ENCODE measurements around the gene PLET1.

PLET1 gene

DNA sequence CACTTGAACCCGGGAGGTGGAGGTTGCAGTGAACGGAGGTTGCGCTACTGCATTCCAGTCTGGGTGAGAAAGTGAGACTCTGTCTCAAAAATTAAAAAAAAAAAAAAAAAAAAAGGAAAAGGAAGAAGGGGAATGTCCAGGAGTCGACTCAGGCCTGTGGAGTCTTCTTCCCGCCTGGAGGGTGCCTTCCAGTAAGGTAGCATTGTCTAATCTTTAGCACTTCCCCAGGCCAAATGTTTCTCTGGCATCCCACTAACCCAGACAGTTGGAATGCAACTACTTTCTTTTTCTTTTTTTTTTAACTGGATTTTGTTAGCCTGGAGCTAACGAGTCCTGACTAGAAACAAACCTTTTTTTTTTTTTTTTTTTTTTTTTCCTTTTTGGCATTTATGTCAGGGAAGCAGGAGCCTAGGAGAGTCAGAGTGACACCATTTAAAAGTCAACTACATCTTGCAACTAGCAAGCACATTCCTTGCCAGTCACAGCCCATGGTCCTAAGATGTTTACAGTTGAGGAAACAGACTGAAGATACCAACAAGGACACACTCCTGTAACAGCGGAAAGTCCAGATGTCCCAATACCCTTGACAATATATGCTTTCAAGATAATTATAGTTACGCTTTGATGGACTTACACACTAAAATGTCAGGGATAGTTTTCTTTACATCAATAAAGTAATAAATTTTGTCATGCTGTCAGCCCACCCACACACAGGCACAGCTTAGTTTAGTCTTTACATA, 10.6 kb downstream of the PLET1 start:
- DNase-seq, result no peak
- intact Hi-C loops (cut with DNase I), result no loop called here

DNA sequence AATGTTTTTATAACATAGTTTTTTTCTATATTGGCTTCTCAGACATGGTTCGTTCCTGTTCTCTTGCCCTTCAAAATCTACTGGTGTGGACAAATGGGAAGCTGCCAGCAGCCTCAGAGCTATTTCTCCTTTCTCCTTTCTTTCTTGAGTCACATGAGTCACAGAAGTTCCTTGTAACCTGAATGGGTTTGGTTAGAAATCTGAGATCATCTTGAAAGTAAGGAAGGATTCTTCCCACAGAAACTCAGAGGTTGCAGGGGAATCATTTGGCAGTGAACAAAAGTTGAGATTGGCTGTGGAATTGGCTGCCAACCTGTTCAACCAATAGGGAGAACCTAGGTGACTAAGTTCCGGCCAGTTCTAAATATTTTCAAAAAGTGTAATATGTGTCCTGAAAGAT, 12.5 kb downstream of the PLET1 start:
- intact Hi-C loops (cut with DNase I), result no loop called here
- DNase-seq, result no peak

DNA sequence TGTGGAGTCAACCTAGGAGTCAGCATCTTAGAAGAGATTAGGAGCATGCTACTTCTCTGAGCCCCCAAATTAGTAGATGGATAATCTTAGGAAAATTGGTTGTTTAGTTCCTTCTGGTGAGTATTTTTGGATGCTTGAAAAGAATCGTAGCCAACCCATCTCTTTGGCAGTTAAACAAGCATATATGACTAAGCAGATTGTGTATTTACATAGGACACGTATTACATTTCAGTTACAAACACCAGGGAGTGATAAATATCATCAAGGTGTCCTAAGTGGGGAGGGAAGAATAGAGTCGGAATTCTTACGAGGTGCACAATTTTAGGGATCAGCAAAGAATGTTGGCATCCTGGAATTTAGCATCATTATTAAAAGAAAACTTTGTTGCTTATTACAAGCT, 13.5 kb downstream of the PLET1 start:
- DNase-seq, result no peak
- intact Hi-C loops (cut with DNase I), result no loop called here

DNA sequence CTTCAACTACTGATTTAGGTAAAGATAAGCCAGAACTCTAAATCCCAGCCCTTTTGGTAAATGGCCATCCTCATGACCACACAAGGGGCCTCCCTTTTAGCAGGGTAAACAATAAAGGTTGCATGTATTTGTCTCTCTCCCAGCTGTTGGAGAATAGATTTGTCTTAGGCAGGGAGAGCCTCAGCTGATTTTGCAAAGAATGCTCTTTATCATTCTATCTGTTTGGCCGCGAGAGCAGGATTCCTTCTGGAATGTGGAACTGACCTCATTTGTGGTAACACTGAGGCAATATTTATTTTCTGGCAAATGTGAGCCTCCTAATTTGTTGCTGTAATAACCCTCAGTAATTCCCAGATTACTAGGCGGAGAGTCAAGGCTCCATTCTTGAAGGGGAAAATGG, 19.2 kb downstream of the PLET1 start:
- intact Hi-C loops (cut with DNase I), result no loop called here
- DNase-seq, result no peak

- no peak for DNase-seq
- intact Hi-C loops (cut with DNase I), result no loop called here
Measured at GRCh38 chr11:112238041-112238440, 22.6 kb downstream of the PLET1 start.

DNA sequence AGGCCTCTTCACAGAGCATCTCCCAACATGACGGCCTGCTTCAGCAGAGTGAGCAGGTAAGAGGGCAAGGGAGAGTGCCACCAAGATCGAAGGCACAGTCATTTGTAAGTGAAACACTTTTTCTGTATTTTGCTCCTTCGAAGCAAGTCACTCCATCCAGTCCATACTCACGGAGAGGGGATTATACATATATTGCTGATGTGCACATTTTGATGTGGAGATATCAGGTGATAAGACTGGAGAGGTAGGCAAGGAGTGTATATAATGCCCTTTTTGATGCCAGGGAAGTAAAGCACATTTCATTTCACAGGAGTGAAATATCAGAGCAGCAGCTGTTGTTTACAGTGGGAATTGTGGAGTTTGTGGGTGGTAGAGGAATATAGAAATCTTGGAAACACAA, 23.2 kb downstream of the PLET1 start:
- no peak for DNase-seq
- intact Hi-C loops (cut with DNase I), result no loop called here

DNA sequence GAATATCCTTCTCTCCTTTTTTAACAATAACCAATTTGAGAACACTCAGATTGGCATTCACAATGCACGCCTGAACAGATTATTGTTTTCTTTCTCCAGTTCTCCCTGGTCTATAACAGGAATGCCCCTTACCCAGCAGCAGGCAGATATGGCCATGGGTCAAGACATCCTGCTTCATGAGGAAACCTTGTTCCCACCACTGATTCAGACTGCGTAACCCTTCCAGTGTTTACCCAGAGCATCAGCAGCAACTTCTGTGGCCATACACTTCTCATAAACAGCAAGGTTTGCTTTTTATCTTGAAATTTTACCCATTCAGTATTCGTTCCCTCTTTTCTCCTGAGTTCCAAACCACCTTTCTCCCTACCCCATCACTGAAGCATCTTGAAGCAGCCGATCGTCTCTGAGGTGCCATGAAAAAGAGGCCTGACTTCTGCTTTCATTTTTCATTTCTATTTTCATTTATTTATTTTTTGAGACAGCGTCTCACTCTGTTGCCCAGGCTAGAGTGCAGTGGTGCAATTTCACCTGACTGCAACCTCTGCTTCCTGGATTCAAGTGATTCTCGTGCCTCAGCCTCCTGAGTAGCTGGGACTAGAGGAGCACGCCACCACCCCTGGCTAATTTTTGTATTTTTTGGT, 24.8 kb downstream of the PLET1 start:
- no peak for DNase-seq
- intact Hi-C loops (cut with DNase I), result no loop called here

DNA sequence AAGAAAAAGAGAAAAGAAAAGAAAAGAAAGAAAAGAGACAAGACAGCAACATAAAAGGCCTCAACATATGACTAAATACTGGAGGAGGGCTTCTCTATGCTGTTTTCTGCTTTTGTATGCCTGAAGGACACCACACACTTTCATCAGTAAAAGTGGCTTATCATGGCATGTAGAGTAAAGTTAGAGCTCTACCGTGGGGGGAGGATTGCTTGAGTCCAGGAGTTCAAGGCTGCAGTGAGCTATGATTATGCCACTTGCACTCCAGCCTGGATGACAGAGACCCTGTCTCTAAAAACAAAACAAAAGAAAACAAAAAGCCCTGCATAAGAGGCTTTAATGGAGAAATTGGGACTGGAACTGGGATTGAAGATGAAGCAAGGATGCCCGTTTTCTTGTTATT, 28.7 kb downstream of the PLET1 start:
- DNase-seq, result no peak
- intact Hi-C loops (cut with DNase I), result no loop called here

- DNase-seq, result no peak
- intact Hi-C loops (cut with DNase I), result no loop called here
Measured at GRCh38 chr11:112229746-112230433, 30.8 kb downstream of the PLET1 start.

DNA sequence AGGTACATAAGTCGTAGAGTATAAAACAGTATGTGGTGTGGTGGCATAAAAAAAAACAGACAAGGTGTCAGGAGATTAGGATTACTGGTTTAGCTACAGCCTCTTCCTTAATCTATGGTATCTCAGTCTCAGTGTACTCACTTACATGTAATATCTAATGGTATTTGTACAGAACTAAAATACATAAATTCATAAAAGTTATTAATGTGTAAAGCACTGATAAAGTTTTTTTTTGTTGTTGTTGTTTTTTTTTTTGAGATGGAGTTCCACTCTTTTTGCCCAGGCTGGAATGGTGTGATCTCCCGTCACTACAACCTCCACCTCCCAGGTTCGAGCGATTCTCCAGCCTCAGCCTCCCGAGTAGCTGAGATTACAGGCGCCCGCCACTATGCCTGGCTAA, 31.5 kb downstream of the PLET1 start:
- intact Hi-C loops (cut with DNase I), result no loop called here
- no peak for DNase-seq

- DNase-seq, result no peak
- intact Hi-C loops (cut with DNase I), result no loop called here
Measured at GRCh38 chr11:112228706-112229105, 32.0 kb downstream of the PLET1 start.

GRCh38 chr11:112227471-112227870, 33.2 kb downstream of the PLET1 start:
- intact Hi-C loops (cut with DNase I), result loop anchor here (2.0 kb wide), 1 partner anchor 53 kb away; no protein-coding TSS in a partner anchor
- DNase-seq, result peak in 1 of 10 donors; percentile 36

DNA sequence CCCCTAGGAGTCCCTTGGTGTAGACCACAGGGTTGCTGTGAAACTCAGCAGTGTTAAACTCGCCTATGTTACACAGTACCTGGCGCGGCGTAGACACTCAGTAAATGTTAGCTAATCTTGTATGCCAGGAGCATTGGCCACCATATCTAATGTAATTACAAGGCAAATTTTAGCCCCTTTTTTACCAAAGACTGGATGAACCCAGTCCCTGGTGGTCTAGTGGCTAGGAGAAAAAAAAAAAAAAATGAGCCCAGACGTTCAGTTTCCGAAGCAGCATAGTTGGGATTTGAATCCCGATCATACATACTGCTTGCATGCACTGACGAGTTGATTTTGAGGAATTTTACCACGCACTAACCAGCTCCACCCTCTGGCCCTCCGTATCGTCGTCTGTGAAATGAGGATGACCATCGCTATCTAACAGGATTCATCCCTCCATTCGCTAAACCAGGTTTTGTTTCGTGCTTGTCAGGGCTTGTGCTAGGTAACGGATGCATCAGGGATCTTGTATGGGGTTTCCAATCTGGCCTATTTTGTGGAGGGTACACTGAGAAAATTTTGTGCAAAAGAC, 33.7 kb downstream of the PLET1 start:
- DNase-seq, result peak in 2 of 10 donors; percentile 57 to 66
- intact Hi-C loops (cut with DNase I), result loop anchor here (2.0 kb wide), 1 partner anchor 54 kb away; no protein-coding TSS in a partner anchor

DNA sequence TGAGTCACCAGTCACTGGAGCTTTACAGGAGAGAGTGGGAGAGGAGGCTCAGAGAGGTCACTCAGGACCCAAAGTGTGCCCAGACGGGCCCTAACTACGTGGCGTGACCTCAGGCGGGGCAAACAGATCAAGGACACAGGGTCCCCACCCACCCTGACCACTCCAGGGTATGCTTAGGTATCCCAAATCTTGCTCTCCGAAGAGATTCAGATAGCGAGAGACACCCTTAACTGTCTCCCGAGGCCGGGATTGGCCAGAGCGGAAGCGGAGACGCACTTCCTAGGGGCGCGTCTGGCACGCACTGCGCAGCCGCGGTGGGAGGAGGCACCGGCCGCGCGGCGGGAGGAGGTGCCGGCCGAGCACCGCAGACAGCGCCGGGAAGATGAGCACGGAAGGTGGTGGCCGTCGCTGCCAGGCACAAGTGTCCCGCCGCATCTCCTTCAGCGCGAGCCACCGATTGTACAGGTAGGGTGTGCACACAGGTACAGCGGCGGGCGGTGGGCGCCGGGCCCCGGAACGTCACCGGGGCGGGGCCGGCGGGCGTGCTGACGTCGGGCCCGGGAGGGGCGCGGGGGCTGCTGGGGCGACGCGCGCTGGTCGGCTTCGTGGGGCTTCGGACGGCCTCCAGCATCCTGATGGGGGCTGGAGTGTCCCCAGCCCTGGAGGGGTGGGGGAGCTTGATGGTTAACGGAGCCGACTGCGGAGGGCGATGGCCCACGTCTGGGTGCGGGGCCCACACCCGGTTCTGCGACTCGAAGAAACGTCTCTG, 34.4 kb downstream of the PLET1 start, which contains the start of gene PTS:
TSS of gene PTS (plus strand) at position 367 of the 769 bp plus-strand sequence. CDS start at position 383, 16 bp downstream.
- DNase-seq, result peak; percentile 77 to 98 (median 85)
- intact Hi-C loops (cut with DNase I), result loop anchor here (2.0 kb wide), 1 partner anchor 55 kb away; no protein-coding TSS in a partner anchor

GRCh38 chr11:112225753-112226061, 35.0 kb downstream of the PLET1 start:
- intact Hi-C loops (cut with DNase I), result loop anchor here (2.0 kb wide), 1 partner anchor 55 kb away; no protein-coding TSS in a partner anchor
- no peak for DNase-seq

DNA sequence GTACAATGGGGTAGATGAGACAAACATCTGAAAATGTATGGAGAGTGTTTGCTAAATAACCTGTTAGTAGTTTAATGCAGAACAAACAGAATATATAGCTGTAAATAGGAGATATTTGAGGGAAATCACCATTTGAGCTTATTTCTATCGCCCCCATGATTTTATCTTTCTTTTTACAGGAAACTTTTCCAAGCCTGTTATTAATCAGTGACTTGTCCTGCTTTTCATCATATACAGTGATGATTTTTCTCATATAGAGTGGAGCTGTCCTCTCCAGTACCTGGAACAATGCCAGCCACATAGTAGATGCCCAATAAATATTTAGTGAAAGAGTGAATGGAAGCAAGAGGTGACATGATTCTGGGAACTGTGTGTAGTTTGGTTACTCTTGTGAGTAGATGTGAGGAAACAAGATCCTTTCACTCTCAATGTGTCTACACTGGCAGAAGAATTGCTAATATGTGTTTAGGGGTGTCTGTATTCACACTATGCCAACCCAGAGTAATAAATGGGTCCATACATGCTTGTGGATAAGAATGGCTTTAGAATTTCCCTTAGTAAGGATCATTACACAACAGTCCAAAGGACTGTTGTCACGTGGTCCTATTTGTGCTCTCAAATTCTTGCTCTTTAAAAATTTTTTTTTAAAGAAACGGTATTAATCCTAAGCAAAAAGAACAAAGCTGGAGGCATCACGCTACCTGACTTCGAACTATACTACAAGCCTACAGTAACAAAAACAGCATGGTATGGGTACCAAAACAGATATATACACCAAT, 36.7 kb downstream of the PLET1 start:
- DNase-seq, result no peak
- intact Hi-C loops (cut with DNase I), result no loop called here

GRCh38 chr11:112223121-112223520, 37.5 kb downstream of the PLET1 start:
- no peak for DNase-seq
- intact Hi-C loops (cut with DNase I), result no loop called here

- no peak for DNase-seq
- intact Hi-C loops (cut with DNase I), result no loop called here
Measured at GRCh38 chr11:112222303-112222702, 38.4 kb downstream of the PLET1 start.

- DNase-seq, result no peak
- intact Hi-C loops (cut with DNase I), result no loop called here
Measured at GRCh38 chr11:112221274-112221835, 39.3 kb downstream of the PLET1 start.

Data from posterior cingulate gyrus (tissue), 11 donors.